Muscle layer of colon (tissue), 2 donors: ENCODE data around the gene ETAA1.

Experiments used
- H3K27ac ChIP-seq: one replicate; pipeline ENCODE4 v1.7.0; 2013; ENCODE audit warnings: low read depth, mild to moderate bottlenecking, low read length, moderate library complexity
- H3K27me3 ChIP-seq, 2 donors: one replicate each; pipeline ENCODE4 v1.7.0; 2013; ENCODE audit warnings: low read length in 2 of 2, mild to moderate bottlenecking in 2 of 2; ENCODE audit not compliant: insufficient read depth in 2 of 2, control insufficient read depth in 1 of 2
- H3K36me3 ChIP-seq: one replicate; pipeline ENCODE4 v1.7.0; 2013; ENCODE audit warnings: mild to moderate bottlenecking, low read length; ENCODE audit not compliant: insufficient read depth
- H3K4me1 ChIP-seq: one replicate; pipeline ENCODE4 v1.7.0; 2013; ENCODE audit warnings: mild to moderate bottlenecking, low read length; ENCODE audit not compliant: insufficient read depth
- H3K4me3 ChIP-seq, 2 donors: one replicate each; pipeline ENCODE4 v1.7.0; 2013; ENCODE audit warnings: low read length in 2 of 2, low read depth in 1 of 2, mild to moderate bottlenecking in 1 of 2, moderate library complexity in 1 of 2
- H3K9ac ChIP-seq: one replicate; pipeline ENCODE4 v1.7.0; 2013; ENCODE audit warnings: low read length
- H3K9me3 ChIP-seq: one replicate; pipeline ENCODE4 v1.7.0; 2013; ENCODE audit warnings: mild to moderate bottlenecking, low read length
- donor health status: abdominal sarcoma.
- donor health status: Adenocarcinoma of cecum.

The ETAA1 gene

DNA sequence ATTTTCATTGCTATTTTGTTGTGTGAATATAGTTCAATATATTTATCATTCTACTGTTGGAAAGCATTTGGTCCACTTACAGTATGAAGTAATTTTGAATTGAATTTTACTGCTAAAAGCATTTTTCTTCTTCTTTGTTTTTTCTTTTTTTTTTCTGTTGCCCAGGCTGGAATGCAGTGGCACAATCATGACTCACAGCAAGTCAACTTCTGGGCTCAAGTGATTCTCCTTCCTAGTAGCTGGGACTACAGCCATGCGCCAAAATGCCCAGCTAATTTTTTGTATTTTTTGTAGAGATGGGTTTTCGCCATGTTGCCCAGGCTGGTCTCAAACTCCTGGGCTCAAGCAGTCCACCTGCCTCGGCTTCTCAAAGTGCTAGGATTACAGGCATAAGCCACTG lies 2.4 kb upstream of the ETAA1 start:
- Histone ChIP-seq H3K27ac (no peak overlapping the region), H3K36me3 (no peaks in the 10 kb centered on the region), H3K27me3 (no peaks in the 10 kb centered on the region), H3K4me1 (peaks cover 16% of the 10 kb centered on the region), H3K9ac (no peak overlapping the region), H3K9me3 (no peaks in the 10 kb centered on the region), H3K4me3 (no peak overlapping the region)

DNA sequence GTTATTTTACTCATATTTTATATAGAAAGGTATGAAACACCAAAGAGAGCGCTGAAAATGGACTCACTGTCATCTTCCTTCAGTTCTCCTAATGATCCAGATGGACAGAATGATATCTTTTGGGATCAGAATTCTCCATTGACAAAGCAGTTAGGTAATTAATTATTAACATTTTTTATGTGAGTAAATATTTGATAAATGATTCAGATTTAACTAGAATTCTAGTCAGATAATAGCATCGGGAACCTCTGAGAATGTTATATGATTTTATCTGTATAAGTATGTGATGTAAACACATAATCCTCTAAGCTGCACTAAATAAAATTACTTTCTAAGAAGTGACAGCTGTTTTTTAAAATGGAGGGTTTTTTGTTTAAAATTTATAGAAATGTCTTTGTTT lies 2.0 kb downstream of the ETAA1 start:
- Histone ChIP-seq H3K27ac (no peak overlapping the region), H3K36me3 (peaks cover 14% of the 10 kb centered on the region), H3K4me3 (no peak overlapping the region)

DNA sequence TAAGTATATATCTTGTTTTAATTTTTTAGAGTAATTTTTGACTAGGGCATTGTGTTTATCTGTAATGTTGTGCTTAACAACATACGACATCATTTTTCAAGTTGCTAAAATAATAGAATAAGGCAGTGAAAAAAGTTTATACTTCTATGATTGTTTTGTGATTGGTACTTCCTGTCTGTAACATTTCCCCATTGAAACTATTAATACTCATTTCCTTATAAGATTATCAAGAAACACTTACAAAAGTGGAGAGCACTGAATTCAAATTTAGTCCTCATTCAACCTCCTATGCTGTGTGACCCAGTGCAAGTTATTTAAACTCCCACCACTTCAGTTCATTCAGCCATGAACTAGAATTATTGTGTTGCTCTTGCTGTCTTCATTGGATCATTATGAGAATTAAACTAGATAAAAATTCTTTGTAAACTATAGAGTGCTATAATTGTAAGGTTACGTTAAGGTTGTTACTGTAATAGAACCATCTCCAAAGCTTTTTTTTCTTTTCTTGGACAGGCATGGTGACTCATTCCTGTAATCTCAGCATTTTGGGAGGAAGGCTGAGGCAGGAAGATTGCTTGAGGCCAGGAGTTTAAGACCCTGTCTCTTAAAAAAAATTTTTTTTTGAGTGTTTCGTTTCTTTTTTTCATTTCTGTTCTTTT lies 2.8 kb downstream of the ETAA1 start:
- Histone ChIP-seq H3K4me1 (peaks cover 14% of the 10 kb centered on the region), H3K9me3 (no peaks in the 10 kb centered on the region), H3K27ac (no peak overlapping the region), H3K36me3 (peaks cover 22% of the 10 kb centered on the region), H3K27me3 (no peaks in the 10 kb centered on the region), H3K9ac (no peak overlapping the region), H3K4me3 (no peak overlapping the region)

More for the DNA sequence above, 2.0 kb downstream of the ETAA1 start:
- no peaks in the 10 kb centered on the region for H3K27me3 ChIP-seq
- H3K9me3 ChIP-seq = no peaks in the 10 kb centered on the region
- H3K9ac ChIP-seq = no peak overlapping the region
- H3K4me1 ChIP-seq = peaks cover 14% of the 10 kb centered on the region

DNA sequence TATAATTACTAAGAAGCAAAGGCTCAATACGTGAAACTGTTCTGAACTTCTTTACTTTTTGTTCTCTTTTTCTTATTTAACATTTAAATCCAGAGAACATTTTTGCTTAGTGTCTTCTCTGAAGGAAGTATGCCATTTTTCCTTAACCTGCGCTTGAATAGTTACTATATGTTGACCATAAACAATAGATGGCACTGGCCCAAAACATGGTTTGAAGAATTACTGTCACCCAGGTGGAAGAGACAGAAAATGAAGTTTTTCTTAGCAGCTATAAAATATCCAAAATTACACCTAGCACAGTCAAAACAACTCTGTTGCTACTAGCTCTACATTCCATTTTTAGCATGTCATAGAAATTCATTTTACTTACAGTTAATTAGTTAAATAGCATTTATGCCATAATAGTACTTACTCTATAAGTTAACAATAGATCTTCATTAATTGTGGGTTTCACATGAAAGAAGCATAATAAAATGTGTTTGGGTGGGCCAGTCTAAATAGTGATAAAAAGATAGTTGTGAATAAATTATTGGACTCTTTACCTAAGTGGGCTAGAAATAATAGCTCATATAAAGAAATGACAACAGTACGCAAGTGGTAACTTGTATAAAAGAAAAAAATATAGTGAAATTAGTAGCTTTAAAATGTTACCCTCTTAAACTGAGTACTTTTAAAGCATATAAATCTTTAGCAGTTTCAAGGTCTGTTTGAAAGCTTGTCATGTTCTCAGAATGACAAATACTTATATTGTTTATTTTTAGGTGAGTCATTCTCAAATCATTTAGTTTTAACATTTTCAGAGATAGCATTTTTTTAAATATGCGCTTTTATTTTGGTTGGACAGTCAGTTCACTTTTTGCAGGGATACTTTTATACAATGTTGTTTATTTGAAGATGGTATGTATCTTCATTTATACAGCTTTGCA lies 3.7 kb downstream of the ETAA1 start:
- Histone ChIP-seq H3K27ac (no peak overlapping the region), H3K9ac (no peak overlapping the region), H3K27me3 (no peaks in the 10 kb centered on the region), H3K9me3 (no peaks in the 10 kb centered on the region), H3K36me3 (peaks cover 25% of the 10 kb centered on the region), H3K4me3 (no peak overlapping the region), H3K4me1 (peaks cover 14% of the 10 kb centered on the region)

GRCh38 chr2:67408346-67408745 lies 11.2 kb downstream of the ETAA1 start:
- Histone ChIP-seq H3K4me3 (no peak overlapping the region), H3K36me3 (peaks cover 21% of the 10 kb centered on the region), H3K9me3 (no peaks in the 10 kb centered on the region), H3K4me1 (no peaks in the 10 kb centered on the region), H3K27me3 (no peaks in the 10 kb centered on the region), H3K27ac (no peak overlapping the region), H3K9ac (no peak overlapping the region)

DNA sequence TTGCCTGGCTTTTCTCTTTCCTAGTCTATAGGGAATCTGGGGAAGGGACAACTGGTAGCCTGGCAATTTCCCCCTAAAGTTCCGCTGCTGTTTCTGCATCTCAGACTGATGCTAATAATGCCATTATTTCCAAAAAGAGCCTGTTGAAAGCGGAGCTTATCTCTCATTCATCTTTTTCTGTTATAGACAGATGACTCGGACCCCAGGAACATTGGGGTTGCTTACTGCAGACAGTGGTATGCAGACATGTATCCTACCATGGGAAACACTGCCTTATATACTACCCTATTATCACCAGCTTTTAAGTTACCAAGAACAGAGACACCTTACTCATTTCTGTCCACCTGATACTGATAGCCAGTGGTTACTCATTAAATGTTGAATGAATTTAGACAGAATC lies 15.3 kb downstream of the ETAA1 start:
- H3K9me3 ChIP-seq = no peaks in the 10 kb centered on the region
- H3K36me3 ChIP-seq = peaks cover 6% of the 10 kb centered on the region
- no peak overlapping the region for H3K27ac ChIP-seq
- H3K4me3 ChIP-seq = no peak overlapping the region
- H3K9ac ChIP-seq = no peak overlapping the region
- H3K27me3 ChIP-seq = no peaks in the 10 kb centered on the region
- no peaks in the 10 kb centered on the region for H3K4me1 ChIP-seq

DNA sequence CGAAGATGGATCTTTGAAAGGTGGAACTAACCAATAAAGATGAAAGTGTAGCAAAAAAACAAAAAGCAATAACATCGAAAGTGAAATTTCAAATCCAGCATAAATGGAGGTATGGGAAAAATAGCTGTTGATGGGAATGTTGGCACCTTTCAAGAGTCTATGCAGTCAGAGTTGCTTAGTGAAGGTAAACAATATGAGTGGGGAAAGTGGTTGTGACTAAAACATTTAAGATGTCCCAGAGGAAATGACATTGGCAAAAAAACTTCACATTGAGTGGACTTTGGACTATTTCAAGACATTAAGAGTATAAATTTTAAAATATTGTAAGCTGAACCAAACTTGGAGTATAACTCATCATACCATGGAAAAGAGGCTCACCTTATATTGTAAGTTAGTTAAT lies 17.7 kb downstream of the ETAA1 start:
- H3K36me3 ChIP-seq = peaks cover 6% of the 10 kb centered on the region
- H3K27ac ChIP-seq = no peak overlapping the region
- H3K27me3 ChIP-seq = no peaks in the 10 kb centered on the region
- no peak overlapping the region for H3K4me3 ChIP-seq
- no peak overlapping the region for H3K9ac ChIP-seq
- H3K9me3 ChIP-seq = no peaks in the 10 kb centered on the region
- no peaks in the 10 kb centered on the region for H3K4me1 ChIP-seq

- H3K27ac ChIP-seq = no peak overlapping the region
- H3K27me3 ChIP-seq = no peaks in the 10 kb centered on the region
- H3K9me3 ChIP-seq = no peaks in the 10 kb centered on the region
- H3K9ac ChIP-seq = no peak overlapping the region
- no peak overlapping the region for H3K4me3 ChIP-seq
- no peaks in the 10 kb centered on the region for H3K36me3 ChIP-seq
- no peaks in the 10 kb centered on the region for H3K4me1 ChIP-seq
Observed at GRCh38 chr2:67416136-67416535, 19.0 kb downstream of the ETAA1 start.

- no peak overlapping the region for H3K27ac ChIP-seq
- no peaks in the 10 kb centered on the region for H3K36me3 ChIP-seq
- H3K27me3 ChIP-seq = no peaks in the 10 kb centered on the region
- H3K4me3 ChIP-seq = no peak overlapping the region
- H3K4me1 ChIP-seq = no peaks in the 10 kb centered on the region
- H3K9ac ChIP-seq = no peak overlapping the region
- no peaks in the 10 kb centered on the region for H3K9me3 ChIP-seq
Observed at GRCh38 chr2:67423489-67423888, 26.4 kb downstream of the ETAA1 start.

DNA sequence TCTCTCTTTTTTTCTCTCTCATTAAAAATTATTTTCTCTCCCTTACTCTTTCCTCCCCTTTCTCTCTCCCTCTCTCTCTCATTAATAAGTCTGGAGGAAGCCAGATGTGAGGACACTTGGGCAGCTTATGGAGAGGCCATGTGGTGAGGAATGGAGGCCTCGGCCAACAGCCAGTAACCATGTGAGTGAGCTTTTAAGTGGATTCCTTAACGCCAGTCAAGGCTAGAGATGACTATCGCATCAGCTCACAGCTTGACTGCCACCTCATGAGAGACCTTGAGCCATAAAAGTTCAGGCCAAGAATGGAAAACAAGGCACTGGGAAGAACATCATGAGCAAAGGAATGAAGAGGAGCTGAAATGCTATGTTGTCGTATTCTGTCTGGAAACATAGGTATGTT lies 39.1 kb downstream of the ETAA1 start:
- Histone ChIP-seq H3K4me1 (no peaks in the 10 kb centered on the region), H3K27me3 (no peaks in the 10 kb centered on the region), H3K27ac (no peak overlapping the region), H3K4me3 (no peak overlapping the region), H3K9me3 (no peaks in the 10 kb centered on the region), H3K36me3 (no peaks in the 10 kb centered on the region), H3K9ac (no peak overlapping the region)

DNA sequence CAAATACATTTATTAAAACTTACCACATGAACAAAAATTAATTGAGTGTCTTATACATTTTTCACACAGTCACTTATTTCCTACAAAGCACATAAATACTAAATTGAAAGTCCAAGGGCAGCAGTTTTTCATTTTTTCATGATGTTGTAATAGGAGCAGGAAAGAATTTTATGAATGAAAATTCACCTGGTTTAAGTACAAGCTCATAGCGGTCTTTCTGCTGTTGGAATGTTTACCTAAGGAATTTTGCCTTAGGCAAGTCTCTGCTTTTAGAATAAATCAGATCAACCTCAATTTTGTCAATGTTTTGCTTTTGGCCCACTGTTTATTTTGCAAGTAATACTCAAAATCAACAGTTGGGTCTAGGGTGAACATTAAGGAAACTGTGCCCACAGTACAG lies 40.0 kb downstream of the ETAA1 start:
- Histone ChIP-seq H3K27ac (no peak overlapping the region), H3K9ac (no peak overlapping the region), H3K4me3 (no peak overlapping the region), H3K9me3 (no peaks in the 10 kb centered on the region), H3K36me3 (no peaks in the 10 kb centered on the region), H3K27me3 (no peaks in the 10 kb centered on the region), H3K4me1 (no peaks in the 10 kb centered on the region)
